SK-N-SH (cell line): ENCODE data around the gene MRPL52. TPM values are rescaled to one million over a fixed set of nuclear protein-coding genes. Genes with fewer than 3 reads are reported as not detected.

ENCODE experiments used
- CTCF ChIA-PET: fragments of 300-600, 350-600 bp; formaldehyde crosslinking; extraction: SDS; loops from one replicate; lab custom pipeline; 2021; lab: Yijun Ruan, JAX
- POLR2A ChIA-PET: fragments of 350-600 bp; sonication (Branson Sonifier 250); formaldehyde crosslinking; extraction: SDS; loops from one replicate; lab custom pipeline; 2020; ENCODE audit warnings: antibody characterized with exemption, inconsistent platforms; lab: Yijun Ruan, JAX
- DNase-seq: peaks from one replicate; pipeline ENCODE4 v3.0.0; 2012
- H2AFZ ChIP-seq: fragments of 200-600 bp; sonication (generic); 2 replicates; pipeline ENCODE4 v1.8.1; 2016; ENCODE audit warnings: antibody characterized with exemption, mild to moderate bottlenecking, low read depth
- H3F3A ChIP-seq: fragments of 200-600 bp; sonication (generic); replicated peaks from 2 replicates; pipeline ENCODE3; 2016; ENCODE audit warnings: antibody characterized with exemption, mild to moderate bottlenecking; ENCODE audit not compliant: insufficient read depth
- H3K27ac ChIP-seq, 2 experiments: fragments of 200-500 bp in 1 of 2; fragments of 200-600 bp in 1 of 2; sonication (Bioruptor generic) in 1 of 2; sonication (generic), shearing (Covaris generic) in 1 of 2; 2 replicates each; pipeline versions ENCODE4 v1.5.1 to v1.6.1; 2014 to 2016; ENCODE audit warnings: low read depth in 2 of 2, inconsistent platforms in 1 of 2, low read length in 1 of 2, mild to moderate bottlenecking in 1 of 2, mixed read lengths in 1 of 2
- H3K27me3 ChIP-seq: fragments of 200-600 bp; sonication (generic), shearing (Covaris generic); 2 replicates; pipeline ENCODE4 v1.6.1; 2016; ENCODE audit warnings: mixed run types; ENCODE audit not compliant: insufficient read depth
- H3K36me3 ChIP-seq, 2 experiments: fragments of 200-500 bp in 1 of 2; fragments of 200-600 bp in 1 of 2; sonication (Bioruptor generic) in 1 of 2; sonication (generic) in 1 of 2; replicated peaks in 1 of 2; 2 replicates each; pipeline versions ENCODE3 to v1.5.1; 2014 to 2016; ENCODE audit warnings: low read length in 1 of 2, mild to moderate bottlenecking in 1 of 2; ENCODE audit not compliant: insufficient read depth in 2 of 2, control insufficient read depth in 1 of 2
- H3K4me1 ChIP-seq, 2 experiments: fragments of 200-500 bp in 1 of 2; fragments of 200-600 bp in 1 of 2; sonication (Bioruptor generic) in 1 of 2; sonication (generic), shearing (Covaris generic) in 1 of 2; 2 replicates each; pipeline versions ENCODE4 v1.5.1 to v1.6.1; 2014 to 2016; ENCODE audit warnings: low read depth in 1 of 2, low read length in 1 of 2, mixed run types in 1 of 2; ENCODE audit not compliant: insufficient read depth in 2 of 2, control insufficient read depth in 1 of 2
- H3K4me2 ChIP-seq: fragments of 200-600 bp; sonication (generic), shearing (Covaris generic); 2 replicates; pipeline ENCODE4 v1.6.1; 2017; ENCODE audit warnings: mixed run types
- H3K4me3 ChIP-seq, 2 experiments: fragments of 200-500 bp in 1 of 2; fragments of 200-600 bp in 1 of 2; sonication (Bioruptor generic) in 1 of 2; sonication (generic), shearing (Covaris generic) in 1 of 2; 2 replicates each; pipeline versions ENCODE4 v1.5.1 to v1.8.1; 2014 to 2016; ENCODE audit warnings: low read depth in 2 of 2, inconsistent platforms in 1 of 2, low read length in 1 of 2, mild to moderate bottlenecking in 1 of 2, mixed read lengths in 1 of 2, moderate library complexity in 1 of 2
- H3K79me2 ChIP-seq: fragments of 200-600 bp; sonication (generic); 2 replicates; pipeline ENCODE4 v1.8.1; 2017; ENCODE audit warnings: mild to moderate bottlenecking; ENCODE audit not compliant: insufficient read depth
- H3K9ac ChIP-seq: fragments of 200-600 bp; sonication (generic); 2 replicates; pipeline ENCODE4 v1.6.1; 2017; ENCODE audit warnings: mixed run types
- H3K9me2 ChIP-seq: fragments of 200-600 bp; sonication (generic); 2 replicates; pipeline ENCODE4 v1.6.1; 2017; ENCODE audit warnings: mixed run types
- H3K9me3 ChIP-seq: fragments of 200-600 bp; sonication (generic); 2 replicates; pipeline ENCODE4 v1.6.1; 2017; ENCODE audit warnings: mixed run types, mild to moderate bottlenecking, moderate library complexity
- H4K20me1 ChIP-seq: fragments of 200-600 bp; sonication (generic); 2 replicates; pipeline ENCODE4 v1.6.1; 2017; ENCODE audit warnings: mild to moderate bottlenecking, mixed run types; ENCODE audit not compliant: insufficient read depth
- CTCF ChIP-seq: fragments of 200-600 bp; sonication (generic); IDR thresholded peaks from 2 replicates; pipeline ENCODE4 v1.6.1; 2017; ENCODE audit warnings: antibody characterized with exemption, mild to moderate bottlenecking, moderate library complexity
- EP300 ChIP-seq, 2 experiments: IDR thresholded peaks; 2 replicates each; pipeline versions ENCODE4 v1.4.0 to v1.6.1; 2012; ENCODE audit warnings: borderline replicate concordance in 1 of 2, low read depth in 1 of 2, low read length in 1 of 2
- FOSL2 ChIP-seq: IDR thresholded peaks from 2 replicates; pipeline ENCODE4 v1.4.0; 2012; ENCODE audit warnings: low read depth, mild to moderate bottlenecking, moderate library complexity, borderline replicate concordance
- GABPA ChIP-seq: IDR thresholded peaks from 2 replicates; pipeline ENCODE4 v1.4.0; 2012; ENCODE audit warnings: low read depth, mild to moderate bottlenecking
- JUND ChIP-seq: IDR thresholded peaks from 2 replicates; pipeline ENCODE4 v1.4.0; 2012
- MAX ChIP-seq: IDR thresholded peaks from 2 replicates; pipeline ENCODE4 v1.4.0; 2012; ENCODE audit warnings: low read depth
- MEF2A ChIP-seq: IDR thresholded peaks from 2 replicates; pipeline ENCODE4 v1.4.0; 2012; ENCODE audit warnings: low read depth, borderline replicate concordance
- NFIC ChIP-seq: IDR thresholded peaks from 2 replicates; pipeline ENCODE4 v1.4.0; 2012; ENCODE audit warnings: borderline replicate concordance
- NRF1 ChIP-seq: IDR thresholded peaks from 2 replicates; pipeline ENCODE4 v1.6.1; 2012; ENCODE audit warnings: low read depth, mild to moderate bottlenecking, low read length
- PBX3 ChIP-seq: IDR thresholded peaks from 2 replicates; pipeline ENCODE4; 2012
- POLR2AphosphoS5 ChIP-seq: IDR thresholded peaks from 2 replicates; pipeline ENCODE4 v1.6.1; 2012; ENCODE audit warnings: low read depth, low read length
- RAD21 ChIP-seq: IDR thresholded peaks from 2 replicates; pipeline ENCODE4 v1.6.1; 2012; ENCODE audit warnings: mild to moderate bottlenecking, low read length
- RXRA ChIP-seq: IDR thresholded peaks from 2 replicates; pipeline ENCODE4 v1.4.0; 2012; ENCODE audit warnings: low read depth, mild to moderate bottlenecking, borderline replicate concordance
- SMC3 ChIP-seq: IDR thresholded peaks from 2 replicates; pipeline ENCODE4 v1.6.1; 2012; ENCODE audit warnings: low read depth, low read length, improper control_type of control experiment
- TCF12 ChIP-seq: IDR thresholded peaks from 2 replicates; pipeline ENCODE4 v1.4.0; 2012
- TEAD4 ChIP-seq: IDR thresholded peaks from 2 replicates; pipeline ENCODE4 v1.4.0; 2012; ENCODE audit warnings: mild to moderate bottlenecking, borderline replicate concordance; ENCODE audit not compliant: insufficient read depth
- USF2 ChIP-seq: fragments of 150-350 bp; IDR thresholded peaks from 2 replicates; pipeline ENCODE4 v1.6.1; 2017; ENCODE audit warnings: antibody characterized with exemption, low read length, low read depth, borderline replicate concordance
- YY1 ChIP-seq: IDR thresholded peaks from 2 replicates; pipeline ENCODE4 v1.4.0; 2012; ENCODE audit warnings: low read depth, mild to moderate bottlenecking
- ZBTB33 ChIP-seq: IDR thresholded peaks from 2 replicates; pipeline ENCODE4 v1.4.0; 2012; ENCODE audit warnings: low read depth, borderline replicate concordance
- WGBS: methylation state at CpG from one replicate; pipeline ENCODE4 v1.1.6; 2017; ENCODE audit warnings: low lambda C conversion rate; 5-methylcytosine and 5-hydroxymethylcytosine counted together
- polyA plus RNA-seq, 3 experiments: library from polyadenylated mRNA; depleted of rRNA; stranded (reverse); fragments of >200 nt; gene quantifications; 2 replicates each; pipeline ENCODE4 v1.2.3, GENCODE V29; 2012

The MRPL52 gene
- polyA plus RNA-seq, 1 of the 3 experiments (the other 2 are of a cell fraction) = 116 TPM

GRCh38 chr14:22822571-22823098 lies 7.1 kb upstream of the MRPL52 start (continued):
- TF ChIP-seq USF2 (no peak), NRF1 (no peak), POLR2AphosphoS5 (no peak), YY1 (no peak), GABPA (no peak), ZBTB33 (no peak)

GRCh38 chr14:22824711-22825359 lies 4.9 kb upstream of the MRPL52 start:
- no peaks in the 10 kb centered on the region for H3K9me3 ChIP-seq
- ChIA-PET CTCF (interaction anchor here (0.6 to 19.1 kb wide), 5 partner anchors 12 to 333 kb away, joined by 3 to 472 read pairs (median 3); no protein-coding TSS in a partner anchor), POLR2A (no interaction called here)
- H3K27ac ChIP-seq = peak overlapping the region in 1 of 2 experiments; percentile 60; a peak in 2 of 4 replicates
- peak overlapping the region; percentile 78 for H2AFZ ChIP-seq
- 54% methylated on average over 8 of the region's 8 CpGs for WGBS
- peaks cover 2 to 9% of the 10 kb centered on the region in 2 experiments; a peak in 2 of 4 replicates for H3K4me1 ChIP-seq
- H3K9ac ChIP-seq = peak overlapping the region; percentile 37; the same call in 1 of the 2 replicates
- H3K4me2 ChIP-seq = peak overlapping the region; percentile 3; the same call in 1 of the 2 replicates
- no peaks in the 10 kb centered on the region for H3F3A ChIP-seq
- H3K79me2 ChIP-seq = peaks cover 2% of the 10 kb centered on the region
- no peaks in the 10 kb centered on the region for H3K9me2 ChIP-seq
- no peak overlapping the region for H3K4me3 ChIP-seq
- no peaks in the 10 kb centered on the region for H3K36me3 ChIP-seq
- H3K27me3 ChIP-seq = no peaks in the 10 kb centered on the region
- TF ChIP-seq POLR2AphosphoS5 (peak; percentile 29; the same call in 1 of the 2 replicates), TEAD4 (no peak), TCF12 (peak; percentile 63), PBX3 (peak; percentile 37; the same call in 1 of the 2 replicates), RXRA (no peak), EP300 (IDR thresholded peaks at IDR 0.05; ENCODE audit: borderline replicate concordance in 1 of 2, low read depth in 1 of 2, low read length in 1 of 2) (peak in 1 of 2 experiments; percentile 51; a peak in 1 of 4 replicates), GABPA (no peak), MEF2A (no peak), FOSL2 (peak; percentile 54; the same call in 1 of the 2 replicates), SMC3 (no peak), RAD21 (no peak), CTCF (no peak), MAX (peak; percentile 66), JUND (0 out of 2 replicates have a peak, but pooled peaks have one; percentile 55), ZBTB33 (no peak), YY1 (no peak), NFIC (peak; percentile 75)
- TF ChIP-seq, all 33 proteins: peak for 8
- H4K20me1 ChIP-seq = no peaks in the 10 kb centered on the region
- DNase-seq = no peak
